HUES64 (cell line): ENCODE results near the gene SRCIN1.
"Not testable (repeated sequence)": the region's sequence is repeated elsewhere in the genome, so short reads cannot be mapped to it uniquely, and the experiment has no call there.

Experiments
- H3K27ac ChIP-seq: 2 replicates; pipeline ENCODE4 v1.7.0; 2013; ENCODE audit warnings: low read depth, low read length, inconsistent platforms
- H3K27me3 ChIP-seq: 2 replicates; pipeline ENCODE4 v1.6.1; 2013; ENCODE audit warnings: mild to moderate bottlenecking, low read length; ENCODE audit not compliant: insufficient read depth
- H3K36me3 ChIP-seq: 2 replicates; pipeline ENCODE4 v1.6.1; 2013; ENCODE audit warnings: mild to moderate bottlenecking, low read length; ENCODE audit not compliant: insufficient read depth
- H3K4me1 ChIP-seq: 2 replicates; pipeline ENCODE4 v1.6.1; 2013; ENCODE audit warnings: mild to moderate bottlenecking, low read length, moderate library complexity; ENCODE audit not compliant: insufficient read depth
- H3K4me3 ChIP-seq: 2 replicates; pipeline ENCODE4 v1.5.1; 2013; ENCODE audit warnings: mild to moderate bottlenecking, low read length, moderate library complexity
- H3K9ac ChIP-seq: 2 replicates; pipeline ENCODE4 v1.6.1; 2013; ENCODE audit warnings: mild to moderate bottlenecking, low read depth, low read length
- H3K9me3 ChIP-seq: 2 replicates; pipeline ENCODE4 v1.6.1; 2013; ENCODE audit warnings: low read depth, low read length; ENCODE audit not compliant: insufficient read depth
- WGBS: fragments of 150-250, 120-280 bp; methylation state at CpG from one replicate; pipeline ENCODE4 v1.1.7; 2013; ENCODE audit warnings: missing lambda C conversion rate; 5-methylcytosine and 5-hydroxymethylcytosine counted together

The SRCIN1 gene

GRCh38 chr17:38536661-38537060 is 69.1 kb downstream of the SRCIN1 start:
- WGBS = 90% methylated on average over 4 of the region's 4 CpGs
- Histone ChIP-seq H3K36me3 (no peaks in the 10 kb centered on the region), H3K9me3 (no peaks in the 10 kb centered on the region), H3K9ac (no peak overlapping the region), H3K27ac (no peak overlapping the region), H3K27me3 (no peaks in the 10 kb centered on the region), H3K4me1 (0 out of 2 replicates have a peak, but pooled peaks cover 6% of the 10 kb centered on the region), H3K4me3 (no peak overlapping the region)

- H3K36me3 ChIP-seq = no peaks in the 10 kb centered on the region
- H3K27me3 ChIP-seq = no peaks in the 10 kb centered on the region
- no peak overlapping the region for H3K9ac ChIP-seq
- H3K27ac ChIP-seq = no peak overlapping the region
- H3K4me1 ChIP-seq = 0 out of 2 replicates have a peak, but pooled peaks cover 6% of the 10 kb centered on the region
- H3K9me3 ChIP-seq = no peaks in the 10 kb centered on the region
- WGBS = 91% methylated on average over 8 of the region's 8 CpGs
- H3K4me3 ChIP-seq = no peak overlapping the region
Measured at GRCh38 chr17:38535886-38536285, 69.9 kb downstream of the SRCIN1 start.

GRCh38 chr17:38534498-38534885 is 71.3 kb downstream of the SRCIN1 start:
- no peak overlapping the region for H3K4me3 ChIP-seq
- no peaks in the 10 kb centered on the region for H3K36me3 ChIP-seq
- no peaks in the 10 kb centered on the region; the same call in 1 of the 2 replicates for H3K27me3 ChIP-seq
- 0 out of 2 replicates have a peak, but pooled peaks cover 6% of the 10 kb centered on the region for H3K4me1 ChIP-seq
- 83% methylated on average over 7 of the region's 7 CpGs for WGBS
- no peaks in the 10 kb centered on the region for H3K9me3 ChIP-seq
- no peak overlapping the region for H3K27ac ChIP-seq
- no peak overlapping the region for H3K9ac ChIP-seq

GRCh38 chr17:38533866-38534497 is 71.8 kb downstream of the SRCIN1 start:
- no peaks in the 10 kb centered on the region for H3K36me3 ChIP-seq
- 0 out of 2 replicates have a peak, but pooled peaks cover 6% of the 10 kb centered on the region for H3K4me1 ChIP-seq
- H3K9ac ChIP-seq = no peak overlapping the region
- WGBS = 72% methylated on average over 13 of the region's 13 CpGs
- H3K4me3 ChIP-seq = no peak overlapping the region
- no peak overlapping the region for H3K27ac ChIP-seq
- H3K27me3 ChIP-seq = no peaks in the 10 kb centered on the region; the same call in 1 of the 2 replicates
- H3K9me3 ChIP-seq = no peaks in the 10 kb centered on the region

- H3K4me3 ChIP-seq = no peak overlapping the region
- no peak overlapping the region for H3K9ac ChIP-seq
- no peaks in the 10 kb centered on the region for H3K36me3 ChIP-seq
- no peaks in the 10 kb centered on the region for H3K9me3 ChIP-seq
- WGBS = 74% methylated on average over 8 of the region's 9 CpGs
- no peak overlapping the region for H3K27ac ChIP-seq
- no peaks in the 10 kb centered on the region; the same call in 1 of the 2 replicates for H3K27me3 ChIP-seq
- 0 out of 2 replicates have a peak, but pooled peaks cover 6% of the 10 kb centered on the region for H3K4me1 ChIP-seq
Measured at GRCh38 chr17:38533241-38533640, 72.5 kb downstream of the SRCIN1 start.

GRCh38 chr17:38532451-38532850 is 73.3 kb downstream of the SRCIN1 start:
- no peak overlapping the region for H3K27ac ChIP-seq
- H3K9ac ChIP-seq = no peak overlapping the region
- 92% methylated on average over 16 of the region's 16 CpGs for WGBS
- H3K27me3 ChIP-seq = no peaks in the 10 kb centered on the region; the same call in 1 of the 2 replicates
- no peak overlapping the region for H3K4me3 ChIP-seq
- H3K4me1 ChIP-seq = 0 out of 2 replicates have a peak, but pooled peaks cover 6% of the 10 kb centered on the region
- H3K36me3 ChIP-seq = no peaks in the 10 kb centered on the region
- no peaks in the 10 kb centered on the region for H3K9me3 ChIP-seq

GRCh38 chr17:38531761-38532160 is 74.0 kb downstream of the SRCIN1 start:
- not testable (repeated sequence) for H3K36me3 ChIP-seq, H3K27me3 ChIP-seq, H3K27ac ChIP-seq, H3K9ac ChIP-seq, H3K4me1 ChIP-seq, H3K4me3 ChIP-seq, H3K9me3 ChIP-seq
- 76% methylated on average over 9 of the region's 11 CpGs for WGBS

- WGBS = 68% methylated on average over 9 of the region's 11 CpGs
Measured at GRCh38 chr17:38530856-38531255, 74.9 kb downstream of the SRCIN1 start.

GRCh38 chr17:38528141-38528540 is 77.6 kb downstream of the SRCIN1 start:
- H3K4me3 ChIP-seq, H3K36me3 ChIP-seq, H3K27ac ChIP-seq, H3K27me3 ChIP-seq, H3K9me3 ChIP-seq, H3K9ac ChIP-seq, H3K4me1 ChIP-seq: not testable (repeated sequence)
- WGBS = 74% methylated on average over 10 of the region's 10 CpGs

More at GRCh38 chr17:38530856-38531255, 74.9 kb downstream of the SRCIN1 start:
- not testable (repeated sequence) for H3K36me3 ChIP-seq, H3K4me3 ChIP-seq, H3K27me3 ChIP-seq, H3K4me1 ChIP-seq, H3K9ac ChIP-seq, H3K27ac ChIP-seq, H3K9me3 ChIP-seq

- H3K27me3 ChIP-seq, H3K4me3 ChIP-seq, H3K9ac ChIP-seq, H3K27ac ChIP-seq, H3K36me3 ChIP-seq, H3K9me3 ChIP-seq, H3K4me1 ChIP-seq: not testable (repeated sequence)
- WGBS = 93% methylated on average over 2 of the region's 8 CpGs
Measured at GRCh38 chr17:38526526-38526925, 79.2 kb downstream of the SRCIN1 start.

- H3K36me3 ChIP-seq = no peaks in the 10 kb centered on the region
- 84% methylated on average over 13 of the region's 13 CpGs for WGBS
- no peaks in the 10 kb centered on the region for H3K9me3 ChIP-seq
- H3K4me3 ChIP-seq = no peak overlapping the region
- no peak overlapping the region for H3K27ac ChIP-seq
- H3K27me3 ChIP-seq = peaks cover 32% of the 10 kb centered on the region
- H3K9ac ChIP-seq = no peak overlapping the region
- H3K4me1 ChIP-seq = peaks cover 10% of the 10 kb centered on the region; the same call in 1 of the 2 replicates
Measured at GRCh38 chr17:38512473-38513058, 93.2 kb downstream of the SRCIN1 start.
